ENCODE results near the gene ZP4. TPM values are rescaled to one million over a fixed set of nuclear protein-coding genes. Genes with fewer than 3 reads are reported as not detected.

ZP4 gene
- total RNA-seq, 1 donor from 2014 or later = not detected

- H3K4me3 Mint-ChIP-seq (ENCODE audit: unreplicated experiment) = no peak overlapping the region
- H3K27ac Mint-ChIP-seq (ENCODE audit: unreplicated experiment) = peak overlapping the region; percentile 9
- peaks cover 24% of the 10 kb centered on the region for H3K4me1 Mint-ChIP-seq (ENCODE audit: low read depth)
Observed at GRCh38 chr1:237873487-237874211, 17.1 kb downstream of the ZP4 start.

DNA sequence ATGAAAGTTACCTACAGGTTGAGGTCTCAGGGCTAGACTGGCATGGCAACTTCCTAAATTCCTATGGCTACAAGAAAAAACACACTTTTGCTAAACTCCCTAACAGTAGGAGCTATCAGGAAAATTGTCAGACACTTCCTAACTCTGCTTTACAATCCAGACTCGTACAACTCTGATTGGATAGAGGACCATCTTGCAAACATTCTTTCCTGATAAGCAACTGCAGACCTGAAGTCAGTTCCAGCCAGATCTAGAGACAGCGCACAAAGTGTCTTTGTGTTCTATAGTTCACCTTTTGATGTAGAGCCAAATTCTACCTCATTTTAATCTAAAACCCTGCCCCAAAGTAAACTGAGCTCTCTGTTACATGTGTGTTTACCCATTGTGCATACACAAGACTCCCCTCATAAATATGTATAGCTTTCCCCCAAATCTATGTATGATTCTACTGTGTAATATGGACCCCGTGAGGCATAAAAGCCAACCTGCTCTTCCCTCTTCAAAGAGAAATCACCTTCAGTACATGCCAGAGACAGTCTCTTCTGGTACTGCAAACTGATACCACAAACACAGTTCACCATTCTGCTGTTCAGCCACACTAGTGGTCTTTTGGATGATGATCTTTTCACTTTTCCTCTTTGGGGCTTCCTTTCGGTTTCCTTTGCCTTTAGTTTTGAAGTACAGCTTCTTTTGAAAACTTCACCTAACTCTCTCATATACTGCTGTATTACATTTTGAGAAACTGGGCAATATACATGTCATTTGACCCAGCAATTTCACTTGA lies 21.7 kb downstream of the ZP4 start:
- Mint-ChIP-seq H3K27ac (ENCODE audit: unreplicated experiment) (no peak overlapping the region), H3K4me1 (ENCODE audit: low read depth) (peaks cover 18% of the 10 kb centered on the region), H3K27me3 (ENCODE audit: low read depth) (no peaks in the 10 kb centered on the region)

More at GRCh38 chr1:237873487-237874211, 17.1 kb downstream of the ZP4 start:
- H3K36me3 Mint-ChIP-seq (ENCODE audit: low read depth) = no peaks in the 10 kb centered on the region
- DNase-seq (ENCODE audit: low spot score) = no peak
- TF ChIP-seq, protein P1, sequence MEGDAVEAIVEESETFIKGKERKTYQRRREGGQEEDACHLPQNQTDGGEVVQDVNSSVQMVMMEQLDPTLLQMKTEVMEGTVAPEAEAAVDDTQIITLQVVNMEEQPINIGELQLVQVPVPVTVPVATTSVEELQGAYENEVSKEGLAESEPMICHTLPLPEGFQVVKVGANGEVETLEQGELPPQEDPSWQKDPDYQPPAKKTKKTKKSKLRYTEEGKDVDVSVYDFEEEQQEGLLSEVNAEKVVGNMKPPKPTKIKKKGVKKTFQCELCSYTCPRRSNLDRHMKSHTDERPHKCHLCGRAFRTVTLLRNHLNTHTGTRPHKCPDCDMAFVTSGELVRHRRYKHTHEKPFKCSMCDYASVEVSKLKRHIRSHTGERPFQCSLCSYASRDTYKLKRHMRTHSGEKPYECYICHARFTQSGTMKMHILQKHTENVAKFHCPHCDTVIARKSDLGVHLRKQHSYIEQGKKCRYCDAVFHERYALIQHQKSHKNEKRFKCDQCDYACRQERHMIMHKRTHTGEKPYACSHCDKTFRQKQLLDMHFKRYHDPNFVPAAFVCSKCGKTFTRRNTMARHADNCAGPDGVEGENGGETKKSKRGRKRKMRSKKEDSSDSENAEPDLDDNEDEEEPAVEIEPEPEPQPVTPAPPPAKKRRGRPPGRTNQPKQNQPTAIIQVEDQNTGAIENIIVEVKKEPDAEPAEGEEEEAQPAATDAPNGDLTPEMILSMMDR (IDR thresholded peaks at IDR 0.05) = no peak
- no peaks in the 10 kb centered on the region for H3K27me3 Mint-ChIP-seq (ENCODE audit: low read depth)
- H3K9me3 Mint-ChIP-seq (ENCODE audit: low read depth) = no peaks in the 10 kb centered on the region

GRCh38 chr1:237867380-237867888 lies 23.3 kb downstream of the ZP4 start:
- no peaks in the 10 kb centered on the region for H3K27me3 Mint-ChIP-seq (ENCODE audit: low read depth)
- no peak overlapping the region for H3K27ac Mint-ChIP-seq (ENCODE audit: unreplicated experiment)
- H3K9me3 Mint-ChIP-seq (ENCODE audit: low read depth) = no peaks in the 10 kb centered on the region
- TF ChIP-seq, protein P1 (IDR thresholded peaks at IDR 0.05) = no peak
- DNase-seq (ENCODE audit: low spot score) = no peak
- H3K36me3 Mint-ChIP-seq (ENCODE audit: low read depth) = no peaks in the 10 kb centered on the region
- H3K4me1 Mint-ChIP-seq (ENCODE audit: low read depth) = peaks cover 8% of the 10 kb centered on the region
- no peak overlapping the region for H3K4me3 Mint-ChIP-seq (ENCODE audit: unreplicated experiment)

More for the DNA sequence above, 21.7 kb downstream of the ZP4 start:
- Mint-ChIP-seq H3K9me3 (ENCODE audit: low read depth) (no peaks in the 10 kb centered on the region), H3K36me3 (ENCODE audit: low read depth) (no peaks in the 10 kb centered on the region), H3K4me3 (ENCODE audit: unreplicated experiment) (no peak overlapping the region)
- DNase-seq (ENCODE audit: low spot score) = no peak
- TF ChIP-seq, protein P1 (IDR thresholded peaks at IDR 0.05) = no peak

- no peak for DNase-seq (ENCODE audit: low spot score)
- no peaks in the 10 kb centered on the region for H3K9me3 Mint-ChIP-seq (ENCODE audit: low read depth)
Observed at GRCh38 chr1:237864338-237865244, 26.1 kb downstream of the ZP4 start.

More at GRCh38 chr1:237864338-237865244, 26.1 kb downstream of the ZP4 start:
- Mint-ChIP-seq H3K27me3 (ENCODE audit: low read depth) (peaks cover 4% of the 10 kb centered on the region), H3K36me3 (ENCODE audit: low read depth) (no peaks in the 10 kb centered on the region), H3K4me1 (ENCODE audit: low read depth) (peaks cover 8% of the 10 kb centered on the region), H3K27ac (ENCODE audit: unreplicated experiment) (no peak overlapping the region), H3K4me3 (ENCODE audit: unreplicated experiment) (peak overlapping the region; percentile 66)
- TF ChIP-seq, protein P1 (IDR thresholded peaks at IDR 0.05) = peak; percentile 98

Data from chondrocyte (in vitro differentiated cells).